ENCODE results near the gene PSEN2. TPM values are rescaled to one million over a fixed set of nuclear protein-coding genes. Genes with fewer than 3 reads are reported as not detected.

The PSEN2 gene
- total and polyA plus RNA-seq, 10 of the 15 experiments (the other 5 are each of a cell fraction or from before 2014, with no cell fraction given), result 0.90 to 13.3 (median 7.0) TPM

DNA sequence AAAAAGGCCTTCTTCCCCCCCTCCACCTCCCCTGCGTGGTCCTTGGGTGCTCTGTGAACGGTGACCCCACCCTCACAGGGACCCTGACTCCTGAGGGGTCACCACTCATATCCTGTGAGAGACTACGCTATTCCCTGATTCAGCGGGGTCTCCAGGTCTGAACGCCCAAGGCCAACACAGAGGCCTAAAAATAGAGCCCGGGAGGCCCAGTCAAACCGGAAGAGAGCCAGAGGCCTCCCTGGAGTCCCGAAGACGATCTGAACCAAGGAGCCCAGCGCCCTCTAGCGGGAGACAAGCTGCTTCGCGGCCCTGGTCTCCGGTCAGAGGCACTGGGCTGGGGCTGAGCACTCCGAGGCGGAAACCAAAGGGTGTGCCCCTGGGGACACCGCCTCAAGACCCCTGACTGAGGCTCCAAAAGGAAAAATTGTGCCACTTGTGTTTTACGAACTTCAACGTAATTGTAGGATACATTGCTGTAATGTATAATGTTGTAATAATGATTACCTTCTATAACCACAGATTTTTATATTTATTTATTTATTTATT, 42.4 kb upstream of the PSEN2 start:
- no TSS peak for BruUV-seq (replicated peaks)
- CTCF ChIA-PET, result interaction anchor here (0.7 to 6.9 kb wide), 23 partner anchors 9 to 277 kb away, joined by 3 to 112 read pairs (median 4); partner anchors contain the start of genes ITPKB and PSEN2
- peak; percentile 91 for FAIRE-seq
- peak overlapping the region; percentile 85 for H3K27ac ChIP-seq (ENCODE audit: control insufficient read depth, insufficient read depth)
- in situ Hi-C loops (cut with MboI) (loop anchor here (5.0 to 10.0 kb wide), 2 partner anchors 93 to 196 kb away; partner anchors contain the start of gene ITPKB), intact Hi-C loops (cut with micrococcal nuclease; ENCODE audit: unreplicated experiment) (loop anchor here (1.0 to 5.0 kb wide), 6 partner anchors 56 to 281 kb away; partner anchors contain the start of gene STUM)
- peak overlapping the region; percentile 32; the same call in 1 of the 2 replicates for H3K4me2 ChIP-seq (ENCODE audit: control insufficient read depth, insufficient read depth)
- H3K79me2 ChIP-seq (ENCODE audit: control insufficient read depth, insufficient read depth, low read length), result no peaks in the 10 kb centered on the region
- no peaks in the 10 kb centered on the region for H4K20me1 ChIP-seq (ENCODE audit: control insufficient read depth, insufficient read depth)
- peaks cover 31% of the 10 kb centered on the region for H3K4me1 ChIP-seq (ENCODE audit: control insufficient read depth, insufficient read depth, low read length)
- H3K9me3 ChIP-seq (replicated peaks; ENCODE audit: control insufficient read depth, insufficient read depth, low read length), result no peaks in the 10 kb centered on the region; the same call in 2 of the 3 replicates
- no peak overlapping the region; the same call in 1 of the 2 replicates for H3K4me3 ChIP-seq
- H3K27me3 ChIP-seq (replicated peaks in 1 of 2; ENCODE audit: control insufficient read depth in 2 of 2, insufficient read depth in 2 of 2, low read length in 1 of 2), result no peaks in the 10 kb centered on the region
- peak overlapping the region; percentile 60 for H3K9ac ChIP-seq (ENCODE audit: control insufficient read depth, insufficient read depth, low read length)
- H3K36me3 ChIP-seq (ENCODE audit: control insufficient read depth in 2 of 2, insufficient read depth in 2 of 2, low read length in 1 of 2), result no peaks in the 10 kb centered on the region
- POLR2A ChIA-PET, result interaction anchor here (0.5 to 0.9 kb wide), 2 partner anchors 110 to 195 kb away, joined by 3 to 4 read pairs; no protein-coding TSS in a partner anchor
- RAD21 ChIA-PET (ENCODE audit: unreplicated experiment), result interaction anchor here (0.7 to 4.3 kb wide), 11 partner anchors 89 to 281 kb away, joined by 3 to 34 read pairs (median 4); partner anchors contain the start of gene ITPKB
- DNase-seq (ENCODE audit: low read depth, low spot score), result peak; percentile 62
- SMC1A ChIA-PET (ENCODE audit: uncharacterized antibody, unreplicated experiment), result interaction anchor here (0.7 to 7.7 kb wide), 17 partner anchors 11 to 202 kb away, joined by 3 to 86 read pairs (median 4); no protein-coding TSS in a partner anchor
- WGBS (ENCODE audit: insufficient coverage, insufficient replicate concordance, low lambda C conversion rate, missing lambda C conversion rate), result 1% methylated on average over 19 of the region's 19 CpGs
- peak overlapping the region; percentile 89 for H2AFZ ChIP-seq (ENCODE audit: control insufficient read depth, low read depth, low read length)
- peak; percentile 95 for ATAC-seq
- TF ChIP-seq CHD2 (IDR thresholded peaks at IDR 0.05; ENCODE audit: borderline replicate concordance, low read depth, low read length), result no peak
- 0 out of 2 replicates have a peak, but pooled peaks have one; percentile 23 for TF ChIP-seq IRF4 (IDR thresholded peaks at IDR 0.05; ENCODE audit: low read depth, low read length)
- peak; percentile 84 for TF ChIP-seq YY1 (IDR thresholded peaks at IDR 0.05; ENCODE audit: low read depth, low read length)
- TF ChIP-seq NFXL1 (IDR thresholded peaks at IDR 0.05; ENCODE audit: borderline replicate concordance), result no peak
- no peak; the same call in 1 of the 2 replicates for TF ChIP-seq ESRRA (IDR thresholded peaks at IDR 0.05; ENCODE audit: low read length)
- TF ChIP-seq RAD21 (IDR thresholded peaks at IDR 0.05; ENCODE audit: insufficient read depth, low read depth, low read length), result peak; percentile 99
- TF ChIP-seq, protein P1, sequence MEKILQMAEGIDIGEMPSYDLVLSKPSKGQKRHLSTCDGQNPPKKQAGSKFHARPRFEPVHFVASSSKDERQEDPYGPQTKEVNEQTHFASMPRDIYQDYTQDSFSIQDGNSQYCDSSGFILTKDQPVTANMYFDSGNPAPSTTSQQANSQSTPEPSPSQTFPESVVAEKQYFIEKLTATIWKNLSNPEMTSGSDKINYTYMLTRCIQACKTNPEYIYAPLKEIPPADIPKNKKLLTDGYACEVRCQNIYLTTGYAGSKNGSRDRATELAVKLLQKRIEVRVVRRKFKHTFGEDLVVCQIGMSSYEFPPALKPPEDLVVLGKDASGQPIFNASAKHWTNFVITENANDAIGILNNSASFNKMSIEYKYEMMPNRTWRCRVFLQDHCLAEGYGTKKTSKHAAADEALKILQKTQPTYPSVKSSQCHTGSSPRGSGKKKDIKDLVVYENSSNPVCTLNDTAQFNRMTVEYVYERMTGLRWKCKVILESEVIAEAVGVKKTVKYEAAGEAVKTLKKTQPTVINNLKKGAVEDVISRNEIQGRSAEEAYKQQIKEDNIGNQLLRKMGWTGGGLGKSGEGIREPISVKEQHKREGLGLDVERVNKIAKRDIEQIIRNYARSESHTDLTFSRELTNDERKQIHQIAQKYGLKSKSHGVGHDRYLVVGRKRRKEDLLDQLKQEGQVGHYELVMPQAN (conservative IDR thresholded peaks at IDR 0.05), result no peak
- no peak for TF ChIP-seq MXI1 (IDR thresholded peaks at IDR 0.05; ENCODE audit: low read depth, low read length)
- no peak for TF ChIP-seq MYC (IDR thresholded peaks at IDR 0.05; ENCODE audit: insufficient read depth, insufficient read length, insufficient replicate concordance, low read length, severe bottlenecking)
- TF ChIP-seq, protein P2, sequence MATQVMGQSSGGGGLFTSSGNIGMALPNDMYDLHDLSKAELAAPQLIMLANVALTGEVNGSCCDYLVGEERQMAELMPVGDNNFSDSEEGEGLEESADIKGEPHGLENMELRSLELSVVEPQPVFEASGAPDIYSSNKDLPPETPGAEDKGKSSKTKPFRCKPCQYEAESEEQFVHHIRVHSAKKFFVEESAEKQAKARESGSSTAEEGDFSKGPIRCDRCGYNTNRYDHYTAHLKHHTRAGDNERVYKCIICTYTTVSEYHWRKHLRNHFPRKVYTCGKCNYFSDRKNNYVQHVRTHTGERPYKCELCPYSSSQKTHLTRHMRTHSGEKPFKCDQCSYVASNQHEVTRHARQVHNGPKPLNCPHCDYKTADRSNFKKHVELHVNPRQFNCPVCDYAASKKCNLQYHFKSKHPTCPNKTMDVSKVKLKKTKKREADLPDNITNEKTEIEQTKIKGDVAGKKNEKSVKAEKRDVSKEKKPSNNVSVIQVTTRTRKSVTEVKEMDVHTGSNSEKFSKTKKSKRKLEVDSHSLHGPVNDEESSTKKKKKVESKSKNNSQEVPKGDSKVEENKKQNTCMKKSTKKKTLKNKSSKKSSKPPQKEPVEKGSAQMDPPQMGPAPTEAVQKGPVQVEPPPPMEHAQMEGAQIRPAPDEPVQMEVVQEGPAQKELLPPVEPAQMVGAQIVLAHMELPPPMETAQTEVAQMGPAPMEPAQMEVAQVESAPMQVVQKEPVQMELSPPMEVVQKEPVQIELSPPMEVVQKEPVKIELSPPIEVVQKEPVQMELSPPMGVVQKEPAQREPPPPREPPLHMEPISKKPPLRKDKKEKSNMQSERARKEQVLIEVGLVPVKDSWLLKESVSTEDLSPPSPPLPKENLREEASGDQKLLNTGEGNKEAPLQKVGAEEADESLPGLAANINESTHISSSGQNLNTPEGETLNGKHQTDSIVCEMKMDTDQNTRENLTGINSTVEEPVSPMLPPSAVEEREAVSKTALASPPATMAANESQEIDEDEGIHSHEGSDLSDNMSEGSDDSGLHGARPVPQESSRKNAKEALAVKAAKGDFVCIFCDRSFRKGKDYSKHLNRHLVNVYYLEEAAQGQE (IDR thresholded peaks at IDR 0.05; ENCODE audit: low read depth, low read length), result no peak
- TF ChIP-seq RCOR1 (conservative IDR thresholded peaks at IDR 0.05; ENCODE audit: low read depth, low read length), result no peak
- TF ChIP-seq NFIC (IDR thresholded peaks at IDR 0.05; ENCODE audit: low read depth, low read length), result peak; percentile 40; the same call in 1 of the 2 replicates
- TF ChIP-seq, protein P3, sequence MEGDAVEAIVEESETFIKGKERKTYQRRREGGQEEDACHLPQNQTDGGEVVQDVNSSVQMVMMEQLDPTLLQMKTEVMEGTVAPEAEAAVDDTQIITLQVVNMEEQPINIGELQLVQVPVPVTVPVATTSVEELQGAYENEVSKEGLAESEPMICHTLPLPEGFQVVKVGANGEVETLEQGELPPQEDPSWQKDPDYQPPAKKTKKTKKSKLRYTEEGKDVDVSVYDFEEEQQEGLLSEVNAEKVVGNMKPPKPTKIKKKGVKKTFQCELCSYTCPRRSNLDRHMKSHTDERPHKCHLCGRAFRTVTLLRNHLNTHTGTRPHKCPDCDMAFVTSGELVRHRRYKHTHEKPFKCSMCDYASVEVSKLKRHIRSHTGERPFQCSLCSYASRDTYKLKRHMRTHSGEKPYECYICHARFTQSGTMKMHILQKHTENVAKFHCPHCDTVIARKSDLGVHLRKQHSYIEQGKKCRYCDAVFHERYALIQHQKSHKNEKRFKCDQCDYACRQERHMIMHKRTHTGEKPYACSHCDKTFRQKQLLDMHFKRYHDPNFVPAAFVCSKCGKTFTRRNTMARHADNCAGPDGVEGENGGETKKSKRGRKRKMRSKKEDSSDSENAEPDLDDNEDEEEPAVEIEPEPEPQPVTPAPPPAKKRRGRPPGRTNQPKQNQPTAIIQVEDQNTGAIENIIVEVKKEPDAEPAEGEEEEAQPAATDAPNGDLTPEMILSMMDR (IDR thresholded peaks at IDR 0.05 in 2 of 3, conservative IDR thresholded peaks at IDR 0.05 in 1 of 3; ENCODE audit: control insufficient read depth in 2 of 3, extremely low read depth in 1 of 3, insufficient read depth in 1 of 3, low read depth in 3 of 3, low read length in 3 of 3), result peak; percentile 93 to 98 (median 96)
- TF ChIP-seq PAX8 (IDR thresholded peaks at IDR 0.05), result no peak
- TF ChIP-seq SIN3A (IDR thresholded peaks at IDR 0.05; ENCODE audit: low read depth, low read length), result no peak
- TF ChIP-seq SMAD1 (IDR thresholded peaks at IDR 0.05; ENCODE audit: low read depth, partially characterized antibody), result no peak

Measured in GM12878 (cell line).